Glomerular endothelial cell (primary cell): Measurements from ENCODE around the gene TMEM237. TPM values are rescaled to one million over a fixed set of nuclear protein-coding genes. Genes with fewer than 3 reads are reported as not detected.
"Not testable (repeated sequence)": the region's sequence is repeated elsewhere in the genome, so short reads cannot be mapped to it uniquely, and the experiment has no call there.

Experiments used
- DNase-seq: peaks from one replicate; pipeline ENCODE4 v3.0.0-alpha.2; 2011; ENCODE audit warnings: low read depth, low spot score; ENCODE audit errors: extremely low read depth
- total RNA-seq: library from RNA; depleted of rRNA; stranded (reverse); fragments of >200 nt; gene quantifications from 2 replicates; pipeline ENCODE4 v1.2.3, GENCODE V29; 2015

Gene TMEM237
- total RNA-seq, result 18.6 and 21.3 TPM in 2 replicates

- DNase-seq, result no peak
These were observed at the start of gene TMEM237 for GRCh38 chr2:201643216-201643890. Gene TMEM237, minus strand, starts transcription at chr2:201643503. Its CDS starts 103 bp downstream, at chr2:201643400.

- DNase-seq, result no peak
These were observed 41.9 kb upstream of the TMEM237 start for GRCh38 chr2:201685156-201685555.

GRCh38 chr2:201680743-201681142 is 37.4 kb upstream of the TMEM237 start:
- no peak for DNase-seq

GRCh38 chr2:201678401-201678800 is 35.1 kb upstream of the TMEM237 start:
- no peak for DNase-seq

GRCh38 chr2:201675454-201675853 is 32.2 kb upstream of the TMEM237 start:
- DNase-seq, result no peak

- no peak for DNase-seq
These were observed 31.5 kb upstream of the TMEM237 start for GRCh38 chr2:201674794-201675193.

- DNase-seq, result no peak
These were observed 31.0 kb upstream of the TMEM237 start for GRCh38 chr2:201674298-201674697.

- no peak for DNase-seq
These were observed 30.2 kb upstream of the TMEM237 start for GRCh38 chr2:201673546-201673945.

GRCh38 chr2:201671205-201671604 is 27.9 kb upstream of the TMEM237 start:
- DNase-seq, result not testable (repeated sequence)

- no peak for DNase-seq
These were observed 26.6 kb upstream of the TMEM237 start for GRCh38 chr2:201669865-201670264.

GRCh38 chr2:201668402-201668910 is 25.2 kb upstream of the TMEM237 start:
- DNase-seq, result no peak

GRCh38 chr2:201664334-201664733 is 21.0 kb upstream of the TMEM237 start:
- no peak for DNase-seq

- DNase-seq, result no peak
These were observed 18.1 kb upstream of the TMEM237 start for GRCh38 chr2:201661366-201661765.

GRCh38 chr2:201660293-201660895 is 17.1 kb upstream of the TMEM237 start:
- DNase-seq, result no peak

- no peak for DNase-seq
These were observed 13.4 kb upstream of the TMEM237 start for GRCh38 chr2:201656740-201657139.

GRCh38 chr2:201656102-201656501 is 12.8 kb upstream of the TMEM237 start:
- DNase-seq, result no peak

- DNase-seq, result no peak
These were observed 11.5 kb upstream of the TMEM237 start for GRCh38 chr2:201654616-201655384.

- no peak for DNase-seq
These were observed 9.9 kb upstream of the TMEM237 start for GRCh38 chr2:201653221-201653620.

GRCh38 chr2:201649442-201649841 is 6.1 kb upstream of the TMEM237 start:
- DNase-seq, result no peak

- DNase-seq, result no peak
These were observed 4.1 kb upstream of the TMEM237 start for GRCh38 chr2:201647431-201647830.

GRCh38 chr2:201644001-201644400 is 698 bp upstream of the TMEM237 start:
- DNase-seq, result no peak
